ENCODE data around the gene ZNF665. TPM values are rescaled to one million over a fixed set of nuclear protein-coding genes. Genes with fewer than 3 reads are reported as not detected.

ZNF665 gene
- total RNA-seq, 2 experiments from 2014 or later: 11.3 to 11.4 TPM

DNA sequence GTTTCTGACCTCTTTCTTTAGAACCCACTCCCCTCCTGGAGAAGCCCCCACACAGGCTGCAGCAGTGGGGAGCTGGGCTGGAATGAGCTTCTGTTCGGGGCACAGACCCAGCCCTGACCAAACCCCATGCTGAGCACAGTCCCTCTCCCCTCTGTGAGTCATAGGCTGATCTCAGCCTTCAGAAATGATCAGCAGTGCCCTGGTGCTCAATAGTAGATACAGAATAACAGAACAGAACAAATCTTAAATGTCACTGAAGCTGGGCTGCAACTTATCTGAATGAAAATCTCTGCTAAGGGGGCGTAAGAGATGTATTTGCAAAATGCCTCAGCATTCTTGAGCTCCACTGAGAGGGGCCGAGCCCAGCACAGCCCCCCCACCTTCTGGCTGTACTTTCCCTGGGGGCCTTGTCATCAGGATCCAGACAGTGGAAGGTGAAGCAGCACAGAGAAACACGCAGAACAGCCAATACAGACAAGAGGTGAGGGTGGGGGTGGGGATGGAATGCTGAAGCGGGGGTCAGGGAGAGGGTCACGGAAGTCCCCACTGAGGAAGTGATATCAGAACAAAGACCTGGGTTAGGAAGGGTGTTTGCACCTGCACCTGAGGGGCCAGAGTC, 9.9 kb downstream of the ZNF665 start:
- no peaks in the 10 kb centered on the region for H3K4me1 Mint-ChIP-seq
- POLR2A ChIA-PET: interaction anchor here (0.8 kb wide), 1 partner anchor 11 kb away, joined by 3 read pairs; no protein-coding TSS in a partner anchor
- H3K27ac Mint-ChIP-seq: no peak overlapping the region
- DNase-seq (no peak), ATAC-seq (ENCODE audit: low read depth) (no peak)
- H3K36me3 Mint-ChIP-seq: peaks cover 56% of the 10 kb centered on the region
- no peak overlapping the region for H3K4me3 Mint-ChIP-seq
- no peaks in the 10 kb centered on the region for H3K27me3 Mint-ChIP-seq
- H3K9me3 Mint-ChIP-seq: peaks cover 25% of the 10 kb centered on the region

- ATAC-seq (ENCODE audit: low read depth) (no peak), DNase-seq (no peak)
- Mint-ChIP-seq H3K4me1 (no peaks in the 10 kb centered on the region), H3K27me3 (no peaks in the 10 kb centered on the region), H3K27ac (no peak overlapping the region), H3K9me3 (peaks cover 30% of the 10 kb centered on the region), H3K36me3 (peaks cover 66% of the 10 kb centered on the region), H3K4me3 (no peak overlapping the region)
- POLR2A ChIA-PET: interaction anchor here (0.8 kb wide), 1 partner anchor 12 kb away, joined by 3 read pairs; no protein-coding TSS in a partner anchor
Measured at GRCh38 chr19:53182202-53182601, 11.0 kb downstream of the ZNF665 start.

DNA sequence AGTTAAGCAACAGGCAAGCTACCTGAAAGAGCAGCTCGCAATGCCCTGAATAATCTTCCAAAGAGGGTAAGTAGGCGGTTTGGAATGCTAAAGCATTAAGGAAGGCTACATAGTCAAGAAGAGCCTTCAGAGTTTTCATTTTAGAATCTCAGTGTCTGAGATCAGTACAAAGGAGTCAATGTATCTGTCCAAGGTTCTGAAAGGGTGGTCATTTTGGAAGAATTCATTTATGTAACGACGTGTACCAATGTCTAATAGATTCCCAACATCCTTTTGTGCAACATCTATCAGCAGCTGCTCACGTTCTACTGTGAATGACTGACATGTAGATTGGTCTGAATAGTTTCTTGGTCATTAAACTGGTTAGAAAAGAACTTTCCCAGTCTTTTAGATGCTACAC, 15.2 kb downstream of the ZNF665 start:
- POLR2A ChIA-PET: no interaction called here
- Mint-ChIP-seq H3K27ac (no peak overlapping the region), H3K4me3 (no peak overlapping the region), H3K36me3 (peaks cover 69% of the 10 kb centered on the region), H3K27me3 (no peaks in the 10 kb centered on the region), H3K9me3 (peaks cover 32% of the 10 kb centered on the region), H3K4me1 (no peaks in the 10 kb centered on the region)
- DNase-seq: no peak
- ATAC-seq (ENCODE audit: low read depth): no peak

DNA sequence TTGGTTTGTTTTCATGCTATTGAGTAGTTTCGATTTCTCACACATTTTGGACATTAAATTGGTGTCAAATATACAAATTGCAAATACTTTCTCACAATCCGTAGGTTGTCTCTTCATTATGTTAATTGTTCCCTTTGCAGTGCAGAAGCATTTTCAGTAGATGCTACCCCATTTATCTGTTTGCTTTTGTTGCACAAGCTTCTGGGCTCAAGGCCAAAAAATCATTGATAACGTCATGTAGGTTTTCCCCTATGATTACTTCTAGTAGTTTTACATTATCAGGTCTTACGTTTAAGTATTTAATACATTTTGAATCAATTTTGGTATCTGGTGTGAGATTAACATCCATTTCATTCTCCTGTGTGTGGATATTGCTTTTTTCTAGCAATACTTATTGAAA, 20.3 kb downstream of the ZNF665 start:
- POLR2A ChIA-PET: interaction anchor here (0.7 kb wide), 1 partner anchor 1877 kb away, joined by 4 read pairs; no protein-coding TSS in a partner anchor
- ATAC-seq (ENCODE audit: low read depth): no peak
- peaks cover 33% of the 10 kb centered on the region for H3K9me3 Mint-ChIP-seq

DNA sequence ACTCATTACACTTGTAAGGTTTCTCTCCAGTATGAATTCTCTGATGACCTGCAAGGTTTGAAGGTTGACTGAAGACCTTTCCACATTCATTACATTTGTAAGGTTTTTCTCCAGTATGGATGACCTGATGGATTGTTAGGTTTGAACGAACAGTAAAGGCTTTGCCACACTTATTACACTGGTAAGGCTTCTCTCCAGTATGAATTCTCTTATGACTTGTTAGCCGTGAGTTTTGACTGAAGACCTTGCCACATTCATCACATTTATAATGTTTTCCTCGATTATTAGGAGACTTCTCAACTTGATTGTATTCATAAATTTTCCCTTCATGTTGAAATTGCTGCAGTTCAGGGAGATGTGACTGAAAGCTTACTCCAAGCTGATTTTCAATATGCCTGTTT, 27.5 kb downstream of the ZNF665 start:
- Mint-ChIP-seq H3K9me3 (peaks cover 31% of the 10 kb centered on the region), H3K36me3 (peaks cover 29% of the 10 kb centered on the region), H3K27me3 (no peaks in the 10 kb centered on the region), H3K27ac (no peak overlapping the region), H3K4me1 (no peaks in the 10 kb centered on the region), H3K4me3 (no peak overlapping the region)
- DNase-seq: no peak
- ATAC-seq (ENCODE audit: low read depth): no peak
- POLR2A ChIA-PET: no interaction called here

More for the DNA sequence above, 20.3 kb downstream of the ZNF665 start:
- no peak overlapping the region for H3K27ac Mint-ChIP-seq
- no peak for DNase-seq
- no peaks in the 10 kb centered on the region for H3K4me1 Mint-ChIP-seq
- H3K27me3 Mint-ChIP-seq: no peaks in the 10 kb centered on the region
- H3K36me3 Mint-ChIP-seq: peaks cover 43% of the 10 kb centered on the region
- H3K4me3 Mint-ChIP-seq: no peak overlapping the region

- DNase-seq (no peak), ATAC-seq (ENCODE audit: low read depth) (no peak)
- POLR2A ChIA-PET: no interaction called here
- Mint-ChIP-seq H3K27me3 (no peaks in the 10 kb centered on the region), H3K36me3 (peaks cover 45% of the 10 kb centered on the region), H3K4me3 (no peak overlapping the region), H3K9me3 (peaks cover 40% of the 10 kb centered on the region), H3K4me1 (peaks cover 15% of the 10 kb centered on the region), H3K27ac (no peak overlapping the region)
Measured at GRCh38 chr19:53161123-53161522, 32.0 kb downstream of the ZNF665 start.

DNA sequence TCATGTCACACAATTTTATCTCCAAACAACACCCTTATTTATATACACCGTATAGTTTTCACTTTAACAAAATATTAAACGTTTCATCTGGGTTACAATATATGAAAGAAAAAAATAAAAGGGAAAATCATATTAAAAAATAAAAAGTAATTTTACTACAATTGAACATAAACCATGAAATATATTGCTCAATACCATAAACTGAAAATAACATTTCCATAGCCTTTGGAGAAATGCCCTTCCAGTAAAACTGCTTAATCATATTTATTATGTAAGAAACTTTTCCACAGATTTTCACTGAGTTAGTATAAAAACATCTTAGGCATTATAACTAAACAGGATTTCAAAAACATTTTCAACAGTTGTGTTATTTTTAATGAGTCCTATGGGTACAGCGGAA, 32.8 kb downstream of the ZNF665 start:
- peaks cover 15% of the 10 kb centered on the region for H3K4me1 Mint-ChIP-seq
- no peaks in the 10 kb centered on the region for H3K27me3 Mint-ChIP-seq
- POLR2A ChIA-PET: no interaction called here
- H3K27ac Mint-ChIP-seq: no peak overlapping the region
- H3K4me3 Mint-ChIP-seq: no peak overlapping the region
- no peak for ATAC-seq (ENCODE audit: low read depth)
- DNase-seq: no peak
- H3K9me3 Mint-ChIP-seq: peaks cover 36% of the 10 kb centered on the region
- peaks cover 44% of the 10 kb centered on the region for H3K36me3 Mint-ChIP-seq

DNA sequence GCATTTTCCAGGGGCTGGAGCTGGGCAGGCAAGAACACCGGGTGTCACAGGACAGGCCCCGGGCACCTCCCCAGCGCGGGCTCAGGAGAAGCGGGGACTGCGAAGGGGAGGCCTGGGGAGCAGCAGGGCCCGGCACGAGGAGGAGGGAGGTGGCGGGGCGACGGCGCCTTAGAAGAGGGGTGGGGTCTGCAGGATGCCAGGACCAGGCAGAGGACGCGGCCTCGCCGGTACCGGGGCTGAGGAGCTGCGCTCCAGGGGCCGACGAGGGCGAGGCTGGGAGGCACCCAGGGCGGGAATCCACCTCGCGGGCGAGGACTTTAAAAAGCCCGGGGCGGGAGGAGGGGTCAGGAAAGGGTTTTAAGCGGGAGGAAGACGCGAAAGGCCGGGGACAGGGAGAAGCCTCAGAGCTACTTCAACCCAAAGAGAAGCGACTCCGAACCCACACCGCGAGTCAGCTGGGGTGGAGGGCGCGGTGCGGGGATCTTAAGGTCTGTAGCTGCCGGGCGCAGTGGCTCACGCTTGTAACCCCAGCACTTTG, 35.0 kb downstream of the ZNF665 start:
- peaks cover 18% of the 10 kb centered on the region for H3K4me1 Mint-ChIP-seq
- peaks cover 37% of the 10 kb centered on the region for H3K9me3 Mint-ChIP-seq
- peak overlapping the region; percentile 88 for H3K27ac Mint-ChIP-seq
- peaks cover 56% of the 10 kb centered on the region for H3K36me3 Mint-ChIP-seq
- peak; percentile 57 for DNase-seq
- POLR2A ChIA-PET: interaction anchor here (0.7 to 1.2 kb wide), 4 partner anchors 34 to 473 kb away, joined by 3 to 4 read pairs (median 4); no protein-coding TSS in a partner anchor
- ATAC-seq (ENCODE audit: low read depth): peak; percentile 32
- peak overlapping the region; percentile 85 for H3K4me3 Mint-ChIP-seq
- no peaks in the 10 kb centered on the region for H3K27me3 Mint-ChIP-seq

DNA sequence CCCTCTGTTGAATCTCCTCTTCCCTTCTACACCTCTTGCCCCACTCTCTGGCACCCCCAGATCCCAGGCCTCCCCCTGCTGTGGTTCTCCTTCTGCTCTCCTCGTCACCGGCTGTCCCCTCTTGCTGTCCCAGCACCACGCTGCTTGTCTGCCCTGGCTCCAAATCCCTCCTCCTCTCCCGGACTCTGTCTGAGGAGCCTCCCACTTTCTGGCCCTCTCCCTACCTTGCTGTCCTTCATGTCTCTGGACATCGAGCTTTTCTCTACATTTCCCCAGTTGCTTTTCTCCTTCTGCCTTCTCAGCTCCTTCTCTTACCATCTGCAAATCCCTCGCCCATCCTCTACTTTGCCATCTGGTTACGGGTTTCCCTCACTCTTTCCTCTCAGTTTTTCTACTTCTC, 35.5 kb downstream of the ZNF665 start:
- DNase-seq (no peak), ATAC-seq (ENCODE audit: low read depth) (no peak)
- Mint-ChIP-seq H3K4me1 (peaks cover 18% of the 10 kb centered on the region), H3K4me3 (peak overlapping the region; percentile 85), H3K36me3 (peaks cover 60% of the 10 kb centered on the region), H3K9me3 (peaks cover 40% of the 10 kb centered on the region), H3K27ac (peak overlapping the region; percentile 88), H3K27me3 (no peaks in the 10 kb centered on the region)
- POLR2A ChIA-PET: interaction anchor here (0.6 kb wide), 1 partner anchor 300 kb away, joined by 3 read pairs; no protein-coding TSS in a partner anchor

GRCh38 chr19:53156850-53157249, 36.3 kb downstream of the ZNF665 start:
- H3K36me3 Mint-ChIP-seq: peaks cover 67% of the 10 kb centered on the region
- peaks cover 18% of the 10 kb centered on the region for H3K4me1 Mint-ChIP-seq
- H3K27ac Mint-ChIP-seq: no peak overlapping the region
- peaks cover 42% of the 10 kb centered on the region for H3K9me3 Mint-ChIP-seq
- POLR2A ChIA-PET: no interaction called here
- no peaks in the 10 kb centered on the region for H3K27me3 Mint-ChIP-seq
- ATAC-seq (ENCODE audit: low read depth) (no peak), DNase-seq (no peak)
- peak overlapping the region; percentile 85 for H3K4me3 Mint-ChIP-seq

- H3K4me1 Mint-ChIP-seq: no peaks in the 10 kb centered on the region
- H3K9me3 Mint-ChIP-seq: peaks cover 45% of the 10 kb centered on the region
- POLR2A ChIA-PET: no interaction called here
- peaks cover 88% of the 10 kb centered on the region for H3K36me3 Mint-ChIP-seq
- H3K4me3 Mint-ChIP-seq: no peak overlapping the region
- H3K27ac Mint-ChIP-seq: no peak overlapping the region
- H3K27me3 Mint-ChIP-seq: no peaks in the 10 kb centered on the region
- no peak for ATAC-seq (ENCODE audit: low read depth)
- no peak for DNase-seq
Measured at GRCh38 chr19:53147645-53148044, 45.5 kb downstream of the ZNF665 start.

DNA sequence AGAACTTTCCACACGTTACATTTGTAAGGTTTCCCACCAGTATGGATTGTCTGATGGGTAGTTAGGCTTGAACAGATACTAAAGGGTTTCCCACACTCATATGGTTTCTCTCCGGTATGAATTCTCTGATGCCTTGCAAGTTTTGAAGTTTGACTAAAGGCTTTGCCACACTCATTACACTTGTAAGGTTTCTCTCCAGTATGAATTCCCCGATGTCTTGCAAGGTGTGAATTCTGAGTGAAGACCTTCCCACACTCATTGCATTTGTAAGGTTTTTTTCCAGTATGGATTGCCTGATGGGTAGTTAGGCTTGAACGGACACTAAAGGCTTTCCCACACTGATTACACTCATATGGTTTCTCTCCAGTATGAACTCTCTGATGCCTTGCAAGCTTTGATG, 52.8 kb downstream of the ZNF665 start:
- Mint-ChIP-seq H3K27me3 (no peaks in the 10 kb centered on the region), H3K4me3 (no peak overlapping the region), H3K27ac (no peak overlapping the region), H3K4me1 (no peaks in the 10 kb centered on the region), H3K36me3 (peaks cover 49% of the 10 kb centered on the region), H3K9me3 (peaks cover 47% of the 10 kb centered on the region)
- DNase-seq: no peak
- ATAC-seq (ENCODE audit: low read depth): no peak
- POLR2A ChIA-PET: no interaction called here

- Mint-ChIP-seq H3K4me3 (no peak overlapping the region), H3K27me3 (peaks cover 9% of the 10 kb centered on the region), H3K36me3 (peaks cover 27% of the 10 kb centered on the region), H3K4me1 (peaks cover 5% of the 10 kb centered on the region), H3K27ac (no peak overlapping the region), H3K9me3 (peaks cover 41% of the 10 kb centered on the region)
- no peak for DNase-seq
- ATAC-seq (ENCODE audit: low read depth): no peak
- POLR2A ChIA-PET: no interaction called here
Measured at GRCh38 chr19:53136432-53136831, 56.7 kb downstream of the ZNF665 start.

Measured in activated naive CD8-positive, alpha-beta T cell treated with anti-CD3 and anti-CD28 coated beads, Interleukin-2, amount 10 ng/mL, durations not matched to agents 7 days and 5 days (primary cell).